Hematopoietic multipotent progenitor cell treated with erythropoietin and hydrocortisone succinate and interleukin-3 and kit ligand, for 4 days (in vitro differentiated cells): ENCODE measurements around the gene CHPT1.
A peak's percentile ranks its signal among the peaks of the same experiment; 100 is the strongest.
"Not testable (repeated sequence)": the region's sequence is repeated elsewhere in the genome, so short reads cannot be mapped to it uniquely, and the experiment has no call there.

Experiments used
- DNase-seq: peaks from one replicate; pipeline ENCODE4 v3.0.0-alpha.2; 2015

The CHPT1 gene

GRCh38 chr12:101729842-101730241 is 32.4 kb downstream of the CHPT1 start:
- no peak for DNase-seq

- DNase-seq = no peak
Observed at GRCh38 chr12:101732318-101732717, 34.9 kb downstream of the CHPT1 start.

- DNase-seq = no peak
Observed at GRCh38 chr12:101733166-101733565, 35.7 kb downstream of the CHPT1 start.

GRCh38 chr12:101734482-101734881 is 37.0 kb downstream of the CHPT1 start:
- not testable (repeated sequence) for DNase-seq

GRCh38 chr12:101737476-101737875 is 40.0 kb downstream of the CHPT1 start:
- DNase-seq = no peak

- DNase-seq = no peak
Observed at GRCh38 chr12:101738920-101739665, 41.7 kb downstream of the CHPT1 start, which contains the start of gene SYCP3. TSS of gene SYCP3 (minus strand) at chr12:101739462. CDS start at chr12:101737935, 1,527 bp downstream.

- no peak for DNase-seq
Observed at GRCh38 chr12:101740566-101740965, 43.1 kb downstream of the CHPT1 start.

GRCh38 chr12:101740980-101741379 is 43.5 kb downstream of the CHPT1 start:
- DNase-seq = no peak

GRCh38 chr12:101743242-101743641 is 45.8 kb downstream of the CHPT1 start:
- no peak for DNase-seq

GRCh38 chr12:101743724-101744472 is 46.5 kb downstream of the CHPT1 start:
- peak; percentile 13 for DNase-seq

- DNase-seq = no peak
Observed at GRCh38 chr12:101745481-101745880, 48.0 kb downstream of the CHPT1 start.

GRCh38 chr12:101746196-101746595 is 48.8 kb downstream of the CHPT1 start:
- no peak for DNase-seq

- no peak for DNase-seq
Observed at GRCh38 chr12:101746661-101747060, 49.2 kb downstream of the CHPT1 start.

- peak; percentile 52 for DNase-seq
Observed at GRCh38 chr12:101747697-101748096, 50.3 kb downstream of the CHPT1 start.

GRCh38 chr12:101748907-101749306 is 51.5 kb downstream of the CHPT1 start:
- DNase-seq = no peak

GRCh38 chr12:101749657-101750056 is 52.2 kb downstream of the CHPT1 start:
- no peak for DNase-seq

- DNase-seq = no peak
Observed at GRCh38 chr12:101750152-101750551, 52.7 kb downstream of the CHPT1 start.

- DNase-seq = peak; percentile 76
Observed at GRCh38 chr12:101759396-101760047, 62.1 kb downstream of the CHPT1 start.

- no peak for DNase-seq
Observed at GRCh38 chr12:101761350-101761749, 63.9 kb downstream of the CHPT1 start.

- DNase-seq = no peak
Observed at GRCh38 chr12:101761781-101762180, 64.3 kb downstream of the CHPT1 start.

- DNase-seq = peak; percentile 26
Observed at GRCh38 chr12:101763246-101763931, 65.9 kb downstream of the CHPT1 start.

GRCh38 chr12:101764051-101764792 is 66.8 kb downstream of the CHPT1 start:
- DNase-seq = no peak
